ENCODE results near the gene PIGZ. TPM values are rescaled to one million over a fixed set of nuclear protein-coding genes. Genes with fewer than 3 reads are reported as not detected.

Gene PIGZ
- total RNA-seq, 1 experiment from 2014 or later: 0.69 TPM

GRCh38 chr3:196965804-196966173, 2.8 kb downstream of the PIGZ start:
- Histone ChIP-seq H3K27me3 (replicated peaks; ENCODE audit: insufficient read depth, low read depth, low read length, poor library complexity) (no peaks in the 10 kb centered on the region), H3K4me1 (ENCODE audit: insufficient read depth, low read length, poor library complexity, severe bottlenecking) (no peaks in the 10 kb centered on the region), H3K36me3 (ENCODE audit: insufficient read depth, low read length, poor library complexity, severe bottlenecking) (no peaks in the 10 kb centered on the region), H3K27ac (ENCODE audit: low read depth, low read length, poor library complexity, severe bottlenecking) (no peak overlapping the region), H3K9me3 (ENCODE audit: low read depth, low read length, poor library complexity, severe bottlenecking) (no peaks in the 10 kb centered on the region), H3K4me3 (ENCODE audit: low read depth, low read length, poor library complexity, severe bottlenecking) (no peak overlapping the region)
- intact Hi-C loops (cut with micrococcal nuclease; ENCODE audit: unreplicated experiment): loop anchor here (10.0 kb wide), 1 partner anchor 431 kb away; no protein-coding TSS in a partner anchor
- no TSS peak for BruUV-seq (replicated peaks)
- ChIA-PET CTCF (no interaction called here), POLR2A (ENCODE audit: low non-redundant PET) (no interaction called here)
- TF ChIP-seq CTCF (conservative IDR thresholded peaks at IDR 0.05; ENCODE audit: low read depth, low read length): no peak
- no peak for TF ChIP-seq EZH2 (IDR thresholded peaks at IDR 0.05; ENCODE audit: borderline replicate concordance, low read depth, low read length, poor library complexity, severe bottlenecking)
- DNase-seq (ENCODE audit: low spot score): no peak

DNA sequence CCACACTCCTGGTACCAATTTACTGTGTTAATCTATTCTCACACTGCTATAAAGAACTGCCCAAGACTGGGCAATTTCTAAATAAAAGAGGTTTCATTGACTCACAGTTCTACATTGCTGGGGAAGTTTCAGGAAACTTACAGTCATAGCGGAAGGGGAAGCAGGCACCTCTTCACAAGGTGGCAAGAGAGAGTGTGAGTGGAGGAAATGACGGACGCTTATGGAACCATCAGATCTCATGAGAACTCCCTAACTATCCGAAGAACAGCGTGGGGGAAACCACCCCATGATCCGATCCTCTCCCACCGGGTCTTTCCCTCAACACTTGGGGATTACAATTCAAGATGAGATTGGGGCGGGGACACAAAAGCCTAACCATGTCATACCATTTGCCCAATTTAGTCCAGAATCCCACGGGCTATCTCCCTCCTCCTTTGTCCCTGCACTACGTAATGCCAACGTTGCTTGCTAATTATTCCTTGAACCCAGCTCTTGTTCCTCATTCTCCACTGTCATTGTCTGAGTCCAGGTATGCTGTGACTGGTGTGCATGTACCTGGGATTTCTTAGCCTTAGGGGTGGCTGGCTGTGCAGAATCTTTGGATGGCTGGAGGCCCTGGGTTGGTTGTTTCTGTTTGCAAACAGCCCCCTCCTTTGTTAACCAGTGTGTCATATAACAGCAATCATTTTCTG, 3.4 kb downstream of the PIGZ start:
- no peak overlapping the region for H3K4me3 ChIP-seq (ENCODE audit: low read depth, low read length, poor library complexity, severe bottlenecking)
- H3K4me1 ChIP-seq (ENCODE audit: insufficient read depth, low read length, poor library complexity, severe bottlenecking): no peaks in the 10 kb centered on the region
- no peaks in the 10 kb centered on the region for H3K36me3 ChIP-seq (ENCODE audit: insufficient read depth, low read length, poor library complexity, severe bottlenecking)
- TF ChIP-seq CTCF (conservative IDR thresholded peaks at IDR 0.05; ENCODE audit: low read depth, low read length) (no peak), EZH2 (IDR thresholded peaks at IDR 0.05; ENCODE audit: borderline replicate concordance, low read depth, low read length, poor library complexity, severe bottlenecking) (no peak)
- BruUV-seq (replicated peaks): no TSS peak
- CTCF ChIA-PET: no interaction called here
- no peaks in the 10 kb centered on the region for H3K9me3 ChIP-seq (ENCODE audit: low read depth, low read length, poor library complexity, severe bottlenecking)
- POLR2A ChIA-PET (ENCODE audit: low non-redundant PET): no interaction called here
- H3K27ac ChIP-seq (ENCODE audit: low read depth, low read length, poor library complexity, severe bottlenecking): no peak overlapping the region
- DNase-seq (ENCODE audit: low spot score): no peak
- H3K27me3 ChIP-seq (replicated peaks; ENCODE audit: insufficient read depth, low read depth, low read length, poor library complexity): no peaks in the 10 kb centered on the region
- intact Hi-C loops (cut with micrococcal nuclease; ENCODE audit: unreplicated experiment): loop anchor here (10.0 kb wide), 1 partner anchor 430 kb away; no protein-coding TSS in a partner anchor

GRCh38 chr3:196963631-196963953, 5.0 kb downstream of the PIGZ start:
- no peaks in the 10 kb centered on the region for H3K9me3 ChIP-seq (ENCODE audit: low read depth, low read length, poor library complexity, severe bottlenecking)
- no peaks in the 10 kb centered on the region for H3K36me3 ChIP-seq (ENCODE audit: insufficient read depth, low read length, poor library complexity, severe bottlenecking)
- POLR2A ChIA-PET (ENCODE audit: low non-redundant PET): no interaction called here
- intact Hi-C loops (cut with micrococcal nuclease; ENCODE audit: unreplicated experiment): loop anchor here (10.0 kb wide), 1 partner anchor 429 kb away; no protein-coding TSS in a partner anchor
- BruUV-seq (replicated peaks): no TSS peak
- TF ChIP-seq EZH2 (IDR thresholded peaks at IDR 0.05; ENCODE audit: borderline replicate concordance, low read depth, low read length, poor library complexity, severe bottlenecking): no peak
- TF ChIP-seq CTCF (conservative IDR thresholded peaks at IDR 0.05; ENCODE audit: low read depth, low read length): no peak
- no peak overlapping the region for H3K4me3 ChIP-seq (ENCODE audit: low read depth, low read length, poor library complexity, severe bottlenecking)
- no peaks in the 10 kb centered on the region for H3K4me1 ChIP-seq (ENCODE audit: insufficient read depth, low read length, poor library complexity, severe bottlenecking)
- CTCF ChIA-PET: no interaction called here
- no peak for DNase-seq (ENCODE audit: low spot score)
- no peak overlapping the region for H3K27ac ChIP-seq (ENCODE audit: low read depth, low read length, poor library complexity, severe bottlenecking)
- H3K27me3 ChIP-seq (replicated peaks; ENCODE audit: insufficient read depth, low read depth, low read length, poor library complexity): no peaks in the 10 kb centered on the region
